HK-2 (cell line): ENCODE data around the gene ERCC6L2.

ENCODE experiments used
- DNase-seq: peaks from one replicate; pipeline ENCODE4 v3.0.0-alpha.2; 2018; ENCODE audit not compliant: unreplicated experiment

Gene ERCC6L2

GRCh38 chr9:95875305-95876137 lies at the start of gene ERCC6L2:
TSS of gene ERCC6L2 (plus strand) at chr9:95875691. CDS start at chr9:95876039, 348 bp downstream.
- DNase-seq: peak; percentile 96

GRCh38 chr9:95826183-95826838 lies 49.2 kb upstream of the ERCC6L2 start:
- DNase-seq: no peak

- no peak for DNase-seq
These were observed 44.7 kb upstream of the ERCC6L2 start for GRCh38 chr9:95830768-95831167.

- no peak for DNase-seq
These were observed 43.7 kb upstream of the ERCC6L2 start for GRCh38 chr9:95831810-95832209.

- DNase-seq: no peak
These were observed 41.8 kb upstream of the ERCC6L2 start for GRCh38 chr9:95833546-95834178.

- no peak for DNase-seq
These were observed 41.1 kb upstream of the ERCC6L2 start for GRCh38 chr9:95834281-95834907.

GRCh38 chr9:95835393-95835792 lies 40.1 kb upstream of the ERCC6L2 start:
- DNase-seq: no peak

GRCh38 chr9:95836072-95836471 lies 39.4 kb upstream of the ERCC6L2 start:
- no peak for DNase-seq

- no peak for DNase-seq
These were observed 36.5 kb upstream of the ERCC6L2 start for GRCh38 chr9:95839012-95839411.

- DNase-seq: no peak
These were observed 35.4 kb upstream of the ERCC6L2 start for GRCh38 chr9:95840074-95840473.

GRCh38 chr9:95841377-95841776 lies 34.1 kb upstream of the ERCC6L2 start:
- DNase-seq: no peak

GRCh38 chr9:95845751-95846150 lies 29.7 kb upstream of the ERCC6L2 start:
- DNase-seq: no peak

GRCh38 chr9:95848764-95849163 lies 26.7 kb upstream of the ERCC6L2 start:
- no peak for DNase-seq

GRCh38 chr9:95852059-95853032 lies 23.1 kb upstream of the ERCC6L2 start:
- no peak for DNase-seq

- no peak for DNase-seq
These were observed 21.0 kb upstream of the ERCC6L2 start for GRCh38 chr9:95854386-95855020.

GRCh38 chr9:95855961-95856360 lies 19.5 kb upstream of the ERCC6L2 start:
- no peak for DNase-seq

- DNase-seq: no peak
These were observed 18.4 kb upstream of the ERCC6L2 start for GRCh38 chr9:95857124-95857523.

- no peak for DNase-seq
These were observed 17.6 kb upstream of the ERCC6L2 start for GRCh38 chr9:95857896-95858295.

- no peak for DNase-seq
These were observed 13.1 kb upstream of the ERCC6L2 start for GRCh38 chr9:95862343-95862742.

- no peak for DNase-seq
These were observed 10.5 kb upstream of the ERCC6L2 start for GRCh38 chr9:95864852-95865580.
